Measurements from ENCODE around the gene CRYBA4. TPM values are rescaled to one million over a fixed set of nuclear protein-coding genes. Genes with fewer than 3 reads are reported as not detected.

The CRYBA4 gene
- total RNA-seq, 1 experiment from 2014 or later: not detected

DNA sequence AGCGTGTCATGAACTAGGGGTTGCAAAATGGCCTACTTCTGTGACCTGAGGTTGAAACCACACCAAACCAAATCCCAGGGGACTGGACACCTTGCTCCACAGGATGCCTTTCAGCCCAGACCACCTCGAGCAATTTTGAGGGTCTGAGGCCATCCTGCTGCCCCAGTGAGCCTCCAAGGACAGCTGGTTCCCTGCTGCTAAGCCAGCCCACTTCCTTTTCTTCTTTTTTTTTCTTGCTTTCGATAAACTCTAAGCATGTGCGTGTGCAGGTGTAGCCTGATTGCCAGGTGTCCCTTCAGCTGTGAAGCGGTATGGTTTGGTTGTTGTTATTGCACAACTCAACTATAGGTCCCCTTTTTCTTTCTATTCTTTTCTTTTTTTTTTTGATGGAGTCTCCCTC is 6.6 kb upstream of the CRYBA4 start:
- DNase-seq (ENCODE audit: low read depth, low spot score): no peak
- no peaks in the 10 kb centered on the region for H3K27me3 ChIP-seq (ENCODE audit: control insufficient read depth, insufficient read depth, low read length)
- no peaks in the 10 kb centered on the region for H3K36me3 ChIP-seq (ENCODE audit: control insufficient read depth, insufficient read depth, low read length)
- TF ChIP-seq POLR2AphosphoS5 (IDR thresholded peaks at IDR 0.05; ENCODE audit: low read depth, low read length) (no peak), CTCF (IDR thresholded peaks at IDR 0.05) (no peak), TCF7L2 (IDR thresholded peaks at IDR 0.05; ENCODE audit: low read depth, low read length) (no peak), SIN3A (IDR thresholded peaks at IDR 0.05; ENCODE audit: borderline replicate concordance, insufficient read depth, low read depth, low read length) (no peak)
- TF ChIP-seq, protein P1, sequence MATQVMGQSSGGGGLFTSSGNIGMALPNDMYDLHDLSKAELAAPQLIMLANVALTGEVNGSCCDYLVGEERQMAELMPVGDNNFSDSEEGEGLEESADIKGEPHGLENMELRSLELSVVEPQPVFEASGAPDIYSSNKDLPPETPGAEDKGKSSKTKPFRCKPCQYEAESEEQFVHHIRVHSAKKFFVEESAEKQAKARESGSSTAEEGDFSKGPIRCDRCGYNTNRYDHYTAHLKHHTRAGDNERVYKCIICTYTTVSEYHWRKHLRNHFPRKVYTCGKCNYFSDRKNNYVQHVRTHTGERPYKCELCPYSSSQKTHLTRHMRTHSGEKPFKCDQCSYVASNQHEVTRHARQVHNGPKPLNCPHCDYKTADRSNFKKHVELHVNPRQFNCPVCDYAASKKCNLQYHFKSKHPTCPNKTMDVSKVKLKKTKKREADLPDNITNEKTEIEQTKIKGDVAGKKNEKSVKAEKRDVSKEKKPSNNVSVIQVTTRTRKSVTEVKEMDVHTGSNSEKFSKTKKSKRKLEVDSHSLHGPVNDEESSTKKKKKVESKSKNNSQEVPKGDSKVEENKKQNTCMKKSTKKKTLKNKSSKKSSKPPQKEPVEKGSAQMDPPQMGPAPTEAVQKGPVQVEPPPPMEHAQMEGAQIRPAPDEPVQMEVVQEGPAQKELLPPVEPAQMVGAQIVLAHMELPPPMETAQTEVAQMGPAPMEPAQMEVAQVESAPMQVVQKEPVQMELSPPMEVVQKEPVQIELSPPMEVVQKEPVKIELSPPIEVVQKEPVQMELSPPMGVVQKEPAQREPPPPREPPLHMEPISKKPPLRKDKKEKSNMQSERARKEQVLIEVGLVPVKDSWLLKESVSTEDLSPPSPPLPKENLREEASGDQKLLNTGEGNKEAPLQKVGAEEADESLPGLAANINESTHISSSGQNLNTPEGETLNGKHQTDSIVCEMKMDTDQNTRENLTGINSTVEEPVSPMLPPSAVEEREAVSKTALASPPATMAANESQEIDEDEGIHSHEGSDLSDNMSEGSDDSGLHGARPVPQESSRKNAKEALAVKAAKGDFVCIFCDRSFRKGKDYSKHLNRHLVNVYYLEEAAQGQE (IDR thresholded peaks at IDR 0.05; ENCODE audit: insufficient read depth in 1 of 2, low read depth in 2 of 2, low read length in 1 of 2): no peak
- no peak overlapping the region for H3K27ac ChIP-seq (ENCODE audit: low read length)
- no peak overlapping the region for H3K4me3 ChIP-seq (ENCODE audit: low read depth in 2 of 2, low read length in 2 of 2)
- in situ Hi-C loops (cut with HindIII; ENCODE audit: low pct_unique_long_range_greater_than_20kb, low sequenced_read_pairs) (no loop called here), intact Hi-C loops (cut with micrococcal nuclease; ENCODE audit: unreplicated experiment) (no loop called here)
- H3K9me3 ChIP-seq (ENCODE audit: control insufficient read depth, insufficient read depth, low read depth, low read length): no peaks in the 10 kb centered on the region
- CTCF ChIA-PET: no interaction called here
- POLR2A ChIA-PET: no interaction called here
- no peak for ATAC-seq
- no peaks in the 10 kb centered on the region for H3K4me1 ChIP-seq (ENCODE audit: control insufficient read depth, insufficient read depth, low read length)
- no TSS peak for BruUV-seq (replicated peaks)

DNA sequence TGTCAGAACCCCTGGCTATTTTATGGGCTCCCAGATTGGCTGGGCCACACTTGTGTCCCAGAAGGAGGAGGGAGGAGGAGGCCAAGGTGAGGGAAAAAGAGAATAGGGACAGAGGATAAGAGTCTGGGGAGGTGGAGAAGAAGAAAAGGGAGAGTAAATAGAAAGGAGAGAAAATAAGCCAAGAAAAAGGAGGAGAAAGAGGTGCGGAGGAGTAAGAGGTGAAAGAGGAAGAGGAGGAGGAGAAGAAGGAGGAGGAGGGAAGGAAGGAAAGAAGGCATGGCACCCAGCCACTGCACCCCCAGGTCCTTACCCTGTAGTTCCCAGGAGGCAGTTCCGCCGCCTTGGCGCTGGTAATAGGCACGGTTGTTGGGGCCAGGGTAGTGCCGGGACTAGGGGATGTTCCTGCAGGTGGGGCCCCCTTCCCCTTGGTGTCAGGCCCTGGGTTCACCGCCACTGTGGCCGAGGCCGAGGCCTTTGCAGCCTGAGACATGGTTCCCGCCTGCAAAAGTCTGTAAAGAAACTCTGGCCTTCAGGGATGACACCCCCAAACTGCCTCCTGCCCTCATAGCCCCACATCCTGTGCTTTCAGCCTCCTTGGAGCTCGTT is 5.8 kb upstream of the CRYBA4 start:
- ChIA-PET POLR2A (no interaction called here), CTCF (no interaction called here)
- intact Hi-C loops (cut with micrococcal nuclease; ENCODE audit: unreplicated experiment) (no loop called here), in situ Hi-C loops (cut with HindIII; ENCODE audit: low pct_unique_long_range_greater_than_20kb, low sequenced_read_pairs) (no loop called here)
- Histone ChIP-seq H3K27ac (ENCODE audit: low read length) (no peak overlapping the region), H3K4me3 (ENCODE audit: low read depth in 2 of 2, low read length in 2 of 2) (no peak overlapping the region), H3K27me3 (ENCODE audit: control insufficient read depth, insufficient read depth, low read length) (no peaks in the 10 kb centered on the region), H3K4me1 (ENCODE audit: control insufficient read depth, insufficient read depth, low read length) (no peaks in the 10 kb centered on the region), H3K36me3 (ENCODE audit: control insufficient read depth, insufficient read depth, low read length) (no peaks in the 10 kb centered on the region), H3K9me3 (ENCODE audit: control insufficient read depth, insufficient read depth, low read depth, low read length) (no peaks in the 10 kb centered on the region)
- no TSS peak for BruUV-seq (replicated peaks)
- no peak for DNase-seq (ENCODE audit: low read depth, low spot score)
- ATAC-seq: no peak
- TF ChIP-seq POLR2AphosphoS5 (IDR thresholded peaks at IDR 0.05; ENCODE audit: low read depth, low read length) (no peak), SIN3A (IDR thresholded peaks at IDR 0.05; ENCODE audit: borderline replicate concordance, insufficient read depth, low read depth, low read length) (no peak), TCF7L2 (IDR thresholded peaks at IDR 0.05; ENCODE audit: low read depth, low read length) (no peak), CTCF (IDR thresholded peaks at IDR 0.05) (no peak)
- TF ChIP-seq, protein P1 (IDR thresholded peaks at IDR 0.05; ENCODE audit: insufficient read depth in 1 of 2, low read depth in 2 of 2, low read length in 1 of 2): no peak
